IMR-90 (cell line): ENCODE results near the gene PRKCB. TPM values are rescaled to one million over a fixed set of nuclear protein-coding genes. Genes with fewer than 3 reads are reported as not detected.

Experiments
- ATAC-seq: fragments of 200-7000 bp; cut with Tn5 transposase; 2 replicates; pipeline ENCODE4 v1.9.1; 2020; ENCODE audit warnings: low read depth, mild to moderate bottlenecking, moderate library complexity
- BruUV-seq: library from RNA; stranded (reverse); fragments of 400-500 nt; replicated peaks from 2 replicates; lab custom pipeline; 2021; lab: Mats Ljungman, UMichigan
- CTCF ChIA-PET: fragments of 300-600 bp; formaldehyde crosslinking; extraction: SDS; loops from one replicate; lab custom pipeline; 2021; ENCODE audit warnings: antibody characterized with exemption; lab: Yijun Ruan, JAX
- POLR2A ChIA-PET: fragments of 300-600 bp; sonication (Branson Sonifier 250); formaldehyde crosslinking; loops from one replicate; lab custom pipeline; 2022; ENCODE audit warnings: antibody characterized with exemption; ENCODE audit not compliant: unreplicated experiment; lab: Charles Lee
- DNase-seq: peaks from one replicate; pipeline ENCODE4 v3.0.0; 2013
- H2AFZ ChIP-seq: replicated peaks from 2 replicates; pipeline ENCODE3; 2013; ENCODE audit warnings: low read length, mild to moderate bottlenecking; ENCODE audit not compliant: poor library complexity
- H2AK5ac ChIP-seq: 2 replicates; pipeline ENCODE4 v1.6.1; 2013; ENCODE audit warnings: low read depth, low read length, inconsistent platforms
- H2AK9ac ChIP-seq: replicated peaks from 2 replicates; pipeline ENCODE3; 2013; ENCODE audit warnings: mild to moderate bottlenecking, low read depth, low read length, moderate library complexity; ENCODE audit not compliant: poor library complexity
- H2BK120ac ChIP-seq: 2 replicates; pipeline ENCODE4 v1.6.1; 2013; ENCODE audit warnings: low read depth, low read length, inconsistent platforms
- H2BK15ac ChIP-seq: 3 replicates; pipeline ENCODE4 v1.6.1; 2013; ENCODE audit warnings: low read depth, low read length, inconsistent platforms
- H2BK20ac ChIP-seq: 2 replicates; pipeline ENCODE4 v1.6.1; 2013; ENCODE audit warnings: low read depth, mild to moderate bottlenecking, inconsistent platforms, low read length, moderate library complexity
- H2BK5ac ChIP-seq: 2 replicates; pipeline ENCODE4 v1.6.1; 2013; ENCODE audit warnings: mild to moderate bottlenecking, low read depth, low read length, inconsistent platforms; ENCODE audit not compliant: poor library complexity, severe bottlenecking
- H3K14ac ChIP-seq: replicated peaks from 2 replicates; pipeline ENCODE4 v1.6.1; 2013; ENCODE audit warnings: low read depth, low read length, inconsistent platforms
- H3K18ac ChIP-seq: 2 replicates; pipeline ENCODE4 v1.6.1; 2013; ENCODE audit warnings: low read depth, low read length, control low read depth
- H3K23ac ChIP-seq: 2 replicates; pipeline ENCODE4 v1.6.1; 2013; ENCODE audit warnings: low read depth, low read length, inconsistent platforms
- H3K27ac ChIP-seq: 2 replicates; pipeline ENCODE4 v1.5.1; 2013; ENCODE audit warnings: mild to moderate bottlenecking, control low read depth, low read length; ENCODE audit not compliant: insufficient read depth
- H3K27me3 ChIP-seq: 2 replicates; pipeline ENCODE4 v1.6.1; 2013; ENCODE audit warnings: low read length; ENCODE audit not compliant: control insufficient read depth, insufficient read depth
- H3K36me3 ChIP-seq: 2 replicates; pipeline ENCODE4 v1.6.1; 2013; ENCODE audit warnings: low read length, mixed read lengths; ENCODE audit not compliant: control insufficient read depth, insufficient read depth
- H3K4ac ChIP-seq: 2 replicates; pipeline ENCODE4 v1.6.1; 2013; ENCODE audit warnings: low read depth, low read length, inconsistent platforms
- H3K4me1 ChIP-seq: 2 replicates; pipeline ENCODE4 v1.6.1; 2013; ENCODE audit warnings: low read length, mixed read lengths; ENCODE audit not compliant: control insufficient read depth, insufficient read depth
- H3K4me2 ChIP-seq: 2 replicates; pipeline ENCODE4 v1.6.1; 2013; ENCODE audit warnings: low read depth, mild to moderate bottlenecking, control low read depth, low read length, moderate library complexity
- H3K4me3 ChIP-seq: 2 replicates; pipeline ENCODE4 v1.5.1; 2013; ENCODE audit warnings: low read depth, mild to moderate bottlenecking, control low read depth, low read length, moderate library complexity; ENCODE audit not compliant: insufficient read depth
- H3K56ac ChIP-seq: 2 replicates; pipeline ENCODE4 v1.6.1; 2013; ENCODE audit warnings: low read length, inconsistent platforms; ENCODE audit not compliant: insufficient read depth; ENCODE audit errors: extremely low read depth
- H3K79me1 ChIP-seq, 2 experiments: 2 replicates each; pipeline ENCODE4 v1.6.1; 2013; ENCODE audit warnings: low read length in 2 of 2, inconsistent platforms in 1 of 2, low read depth in 1 of 2
- H3K9ac ChIP-seq: 2 replicates; pipeline ENCODE4 v1.6.1; 2013; ENCODE audit warnings: low read depth, low read length, control low read depth
- H3K9me1 ChIP-seq: 2 replicates; pipeline ENCODE4 v1.6.1; 2013; ENCODE audit warnings: low read length, inconsistent platforms; ENCODE audit not compliant: insufficient read depth
- H3K9me3 ChIP-seq: 2 replicates; pipeline ENCODE4 v1.6.1; 2013; ENCODE audit warnings: low read length; ENCODE audit not compliant: control insufficient read depth, insufficient read depth
- H4K20me1 ChIP-seq: 2 replicates; pipeline ENCODE4 v1.6.1; 2013; ENCODE audit warnings: low read length, inconsistent platforms; ENCODE audit not compliant: insufficient read depth
- H4K5ac ChIP-seq: 2 replicates; pipeline ENCODE4 v1.6.1; 2013; ENCODE audit warnings: mild to moderate bottlenecking, low read depth, low read length, control low read depth
- H4K8ac ChIP-seq, 2 experiments: 2 replicates each; pipeline ENCODE4 v1.6.1; 2013; ENCODE audit warnings: low read depth in 2 of 2, low read length in 2 of 2, control low read depth in 1 of 2, inconsistent platforms in 1 of 2
- H4K91ac ChIP-seq: 2 replicates; pipeline ENCODE4 v1.6.1; 2013; ENCODE audit warnings: low read depth, low read length, inconsistent platforms; ENCODE audit not compliant: insufficient read depth
- CHD1 ChIP-seq: IDR thresholded peaks from 2 replicates; pipeline ENCODE4 v1.6.1; 2012; ENCODE audit warnings: low read depth, low read length, improper control_type of control experiment
- FOS ChIP-seq: fragments of 150-350 bp; IDR thresholded peaks from 2 replicates; pipeline ENCODE4 v1.6.1; 2016; ENCODE audit warnings: low read depth, low read length
- MAZ ChIP-seq: IDR thresholded peaks from 2 replicates; pipeline ENCODE4 v1.6.1; 2012; ENCODE audit warnings: low read depth, mild to moderate bottlenecking, low read length, improper control_type of control experiment, moderate library complexity, borderline replicate concordance
- POLR2A ChIP-seq: IDR thresholded peaks from 2 replicates; pipeline ENCODE4 v1.6.1; 2012; ENCODE audit warnings: mild to moderate bottlenecking, low read depth, low read length
- RAD21 ChIP-seq: IDR thresholded peaks from 2 replicates; pipeline ENCODE4 v1.6.1; 2012; ENCODE audit warnings: low read length, improper control_type of control experiment
- RCOR1 ChIP-seq: IDR thresholded peaks from 2 replicates; pipeline ENCODE4 v1.6.1; 2012; ENCODE audit warnings: mild to moderate bottlenecking, low read length, improper control_type of control experiment; ENCODE audit not compliant: insufficient replicate concordance
- RFX5 ChIP-seq: IDR thresholded peaks from 2 replicates; pipeline ENCODE4 v1.8.0; 2012; ENCODE audit warnings: low read depth, mild to moderate bottlenecking, low read length, moderate library complexity
- SMC3 ChIP-seq: fragments of 150-350 bp; IDR thresholded peaks from 2 replicates; pipeline ENCODE4 v1.6.1; 2016; ENCODE audit warnings: low read depth, mild to moderate bottlenecking, antibody characterized with exemption, low read length, moderate library complexity
- WGBS, 2 experiments: methylation state at CpG; one replicate each; pipeline versions ENCODE4 v1.1.5 to v1.1.7; 2013; ENCODE audit warnings: missing lambda C conversion rate in 2 of 2; ENCODE audit not compliant: insufficient read length in 1 of 2; ENCODE audit errors: extremely low coverage in 2 of 2; 5-methylcytosine and 5-hydroxymethylcytosine counted together
- dilution Hi-C: fragments of 300-500 bp; cut with HindIII; formaldehyde crosslinking; loops from one replicate; pipeline ENCODE4 v1.14.3; 2018; ENCODE audit warnings: low sequenced_read_pairs; ENCODE audit not compliant: unreplicated experiment
- in situ Hi-C: fragments of 300-500 bp; cut with MboI; formaldehyde crosslinking; loops from 3 replicates; pipeline ENCODE4 v1.14.3; 2019; ENCODE audit warnings: low sequenced_read_pairs, inconsistent platforms, mixed read lengths
- intact Hi-C: fragments of 100-400 bp; cut with micrococcal nuclease; formaldehyde crosslinking; loops from 2 replicates; pipeline ENCODE4 v1.10.0; 2022
- polyA plus RNA-seq, 3 experiments: library from polyadenylated mRNA; depleted of rRNA; stranded (reverse); fragments of >200 nt; gene quantifications; 2 replicates each; pipeline ENCODE4 v1.2.3, GENCODE V29; 2012; ENCODE audit warnings: low replicate concordance in 1 of 3
- total RNA-seq: library from RNA; depleted of rRNA; stranded (reverse); fragments of >200 nt; gene quantifications from 2 replicates; pipeline ENCODE4 v1.2.3, GENCODE V29; 2012
- TF ChIP-seq, protein P1 (sequence below): fragments of 150-350 bp; IDR thresholded peaks from 2 replicates; pipeline ENCODE4 v1.6.1; 2017; ENCODE audit warnings: mild to moderate bottlenecking, antibody characterized with exemption, low read length, low read depth
- TF ChIP-seq, protein P2 (sequence below): conservative IDR thresholded peaks from 2 replicates; pipeline ENCODE4 v1.5.1; 2012; ENCODE audit warnings: mild to moderate bottlenecking, low read depth, low read length, improper control_type of control experiment

PRKCB gene
- total and polyA plus RNA-seq, 2 of the 4 experiments (the other 2 are of a cell fraction), result under 0.01 TPM; not detected in 1

DNA sequence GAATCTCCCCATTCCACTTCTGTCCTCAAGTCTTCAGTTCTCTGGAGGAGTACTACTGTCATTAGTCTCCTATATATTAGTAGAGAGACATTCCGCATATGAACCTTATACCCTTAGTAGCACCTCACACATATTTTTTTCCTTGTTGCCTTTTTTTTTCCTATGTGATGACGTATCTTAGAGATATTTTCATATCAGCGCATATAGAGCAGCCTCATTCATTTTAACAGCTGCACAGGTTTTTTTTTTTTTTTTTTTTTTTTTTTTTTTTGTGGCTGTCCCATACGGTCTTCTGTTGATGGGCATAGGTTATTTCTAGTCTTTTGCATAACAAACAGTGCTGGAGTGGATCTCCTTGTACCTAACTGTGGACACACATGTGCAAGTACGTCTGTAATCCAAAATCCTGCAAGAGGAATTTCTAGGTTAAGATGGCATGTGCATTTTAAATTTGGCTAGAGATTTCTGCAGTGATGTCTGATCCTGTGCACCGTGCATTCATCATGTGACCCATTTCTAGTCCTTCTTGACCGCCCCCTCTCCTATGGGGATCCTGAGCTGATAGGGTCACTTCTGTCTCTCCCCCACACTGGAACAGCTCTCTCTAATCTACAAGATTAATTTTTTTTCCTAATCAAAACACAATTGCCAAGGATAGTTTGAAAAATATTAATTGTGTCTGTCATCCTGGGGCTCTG is 64.8 kb downstream of the PRKCB start:
- TF ChIP-seq, protein P1, sequence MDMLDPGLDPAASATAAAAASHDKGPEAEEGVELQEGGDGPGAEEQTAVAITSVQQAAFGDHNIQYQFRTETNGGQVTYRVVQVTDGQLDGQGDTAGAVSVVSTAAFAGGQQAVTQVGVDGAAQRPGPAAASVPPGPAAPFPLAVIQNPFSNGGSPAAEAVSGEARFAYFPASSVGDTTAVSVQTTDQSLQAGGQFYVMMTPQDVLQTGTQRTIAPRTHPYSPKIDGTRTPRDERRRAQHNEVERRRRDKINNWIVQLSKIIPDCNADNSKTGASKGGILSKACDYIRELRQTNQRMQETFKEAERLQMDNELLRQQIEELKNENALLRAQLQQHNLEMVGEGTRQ, result no peak
- TF ChIP-seq SMC3 (no peak), FOS (no peak), RCOR1 (no peak), RFX5 (no peak), MAZ (no peak), RAD21 (no peak), CHD1 (no peak), POLR2A (no peak)
- TF ChIP-seq, protein P2, sequence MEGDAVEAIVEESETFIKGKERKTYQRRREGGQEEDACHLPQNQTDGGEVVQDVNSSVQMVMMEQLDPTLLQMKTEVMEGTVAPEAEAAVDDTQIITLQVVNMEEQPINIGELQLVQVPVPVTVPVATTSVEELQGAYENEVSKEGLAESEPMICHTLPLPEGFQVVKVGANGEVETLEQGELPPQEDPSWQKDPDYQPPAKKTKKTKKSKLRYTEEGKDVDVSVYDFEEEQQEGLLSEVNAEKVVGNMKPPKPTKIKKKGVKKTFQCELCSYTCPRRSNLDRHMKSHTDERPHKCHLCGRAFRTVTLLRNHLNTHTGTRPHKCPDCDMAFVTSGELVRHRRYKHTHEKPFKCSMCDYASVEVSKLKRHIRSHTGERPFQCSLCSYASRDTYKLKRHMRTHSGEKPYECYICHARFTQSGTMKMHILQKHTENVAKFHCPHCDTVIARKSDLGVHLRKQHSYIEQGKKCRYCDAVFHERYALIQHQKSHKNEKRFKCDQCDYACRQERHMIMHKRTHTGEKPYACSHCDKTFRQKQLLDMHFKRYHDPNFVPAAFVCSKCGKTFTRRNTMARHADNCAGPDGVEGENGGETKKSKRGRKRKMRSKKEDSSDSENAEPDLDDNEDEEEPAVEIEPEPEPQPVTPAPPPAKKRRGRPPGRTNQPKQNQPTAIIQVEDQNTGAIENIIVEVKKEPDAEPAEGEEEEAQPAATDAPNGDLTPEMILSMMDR, result no peak
- H3K4me3 ChIP-seq, result no peak overlapping the region
- ATAC-seq (no peak), DNase-seq (no peak)
- no peak overlapping the region for H2BK120ac ChIP-seq
- CTCF ChIA-PET, result no interaction called here
- H4K91ac ChIP-seq, result no peak overlapping the region
- H2AK9ac ChIP-seq, result no peak overlapping the region
- H2BK20ac ChIP-seq, result no peak overlapping the region
- WGBS, 2 experiments, result no CpG with 5 or more reads among the region's 7 CpGs
- H4K5ac ChIP-seq, result no peak overlapping the region
- POLR2A ChIA-PET, result no interaction called here
- H3K27ac ChIP-seq, result no peak overlapping the region
- no peaks in the 10 kb centered on the region for H3K79me1 ChIP-seq
- no peak overlapping the region for H4K8ac ChIP-seq
- H2BK15ac ChIP-seq, result no peak overlapping the region
- dilution Hi-C loops, result no loop called here
- no peaks in the 10 kb centered on the region for H3K36me3 ChIP-seq
- no peak overlapping the region for H2AFZ ChIP-seq
- no peak overlapping the region for H2BK5ac ChIP-seq
- H3K9me1 ChIP-seq, result no peaks in the 10 kb centered on the region
- no peaks in the 10 kb centered on the region for H3K9me3 ChIP-seq
- H3K9ac ChIP-seq, result no peak overlapping the region
- H3K18ac ChIP-seq, result no peak overlapping the region
- H3K27me3 ChIP-seq, result no peaks in the 10 kb centered on the region
- no peaks in the 10 kb centered on the region for H4K20me1 ChIP-seq
- in situ Hi-C loops, result no loop called here
- no peak overlapping the region for H3K56ac ChIP-seq
- H3K4me1 ChIP-seq, result no peaks in the 10 kb centered on the region
- H3K4ac ChIP-seq, result no peak overlapping the region
- BruUV-seq, result no TSS peak
- intact Hi-C loops, result no loop called here
- no peak overlapping the region for H2AK5ac ChIP-seq
- H3K14ac ChIP-seq, result no peak overlapping the region
- no peak overlapping the region for H3K4me2 ChIP-seq
- H3K23ac ChIP-seq, result no peak overlapping the region
